ENCODE results near the gene UBASH3B. TPM values are rescaled to one million over a fixed set of nuclear protein-coding genes. Genes with fewer than 3 reads are reported as not detected.

UBASH3B gene
- total RNA-seq, 1 experiment from 2014 or later = 8.0 TPM

- no peak overlapping the region for H3K9ac ChIP-seq (ENCODE audit: extremely low read depth, insufficient read length, low read length)
- no peak overlapping the region for H3K23ac ChIP-seq (ENCODE audit: insufficient read length, low read depth, low read length)
- H3K79me2 ChIP-seq (ENCODE audit: insufficient read depth, low read length) = no peaks in the 10 kb centered on the region
- no CpG with 5 or more reads among the region's 1 CpG for WGBS (ENCODE audit: extremely low coverage, insufficient read length, low lambda C conversion rate)
- Mint-ChIP-seq H3K36me3 (ENCODE audit: insufficient read depth in 1 of 3, low read depth in 3 of 3) (peaks cover 6 to 19% (median 11%) of the 10 kb centered on the region in 3 experiments; a peak in 6 of 7 replicates), H3K4me1 (peaks cover 38 to 43% of the 10 kb centered on the region in 2 experiments), H3K27me3 (ENCODE audit: low read depth) (no peaks in the 10 kb centered on the region), H3K9me3 (peaks cover 12 to 15% of the 10 kb centered on the region in 2 experiments), H3K27ac (peak overlapping the region in 1 of 3 experiments; percentile 41; a peak in 2 of 7 replicates), H3K4me3 (no peak overlapping the region)
- H3K4me1 ChIP-seq (ENCODE audit: insufficient read depth, low read length) = peaks cover 6% of the 10 kb centered on the region
- H2AK5ac ChIP-seq (ENCODE audit: insufficient read length, low read length) = no peak overlapping the region
- no peak overlapping the region for H4K8ac ChIP-seq (replicated peaks; ENCODE audit: insufficient read length, low read depth, low read length)
- no peak overlapping the region for H3K27ac ChIP-seq (ENCODE audit: insufficient read length, low read depth, low read length)
- H3K18ac ChIP-seq (ENCODE audit: insufficient read length, low read depth, low read length) = no peak overlapping the region
- peak; percentile 57 for TF ChIP-seq CTCF (conservative IDR thresholded peaks at IDR 0.05)
- H2AFZ ChIP-seq (ENCODE audit: low read length) = no peak overlapping the region
- H3K4ac ChIP-seq (ENCODE audit: low read depth, low read length) = no peak overlapping the region
- H3K56ac ChIP-seq (ENCODE audit: insufficient read length, low read depth, low read length) = no peak overlapping the region
- H4K91ac ChIP-seq (ENCODE audit: insufficient read length, low read depth, low read length) = no peak overlapping the region
- H3K23me2 ChIP-seq (ENCODE audit: insufficient read length, low read depth, low read length, poor library complexity, severe bottlenecking) = peaks cover 5% of the 10 kb centered on the region
- no peak overlapping the region for H2BK5ac ChIP-seq (ENCODE audit: insufficient read length, low read length)
- H2BK20ac ChIP-seq (ENCODE audit: low read depth, low read length, poor library complexity, severe bottlenecking) = no peak overlapping the region
- H2BK15ac ChIP-seq (ENCODE audit: low read depth, low read length) = no peak overlapping the region
- no peak for DNase-seq
- H3K27me3 ChIP-seq (ENCODE audit: insufficient read depth, low read length) = no peaks in the 10 kb centered on the region
- no peak overlapping the region for H4K5ac ChIP-seq (ENCODE audit: insufficient read length, low read depth, low read length)
- no peak overlapping the region for H3K4me2 ChIP-seq (ENCODE audit: insufficient read depth, insufficient read length, low read length)
- no peaks in the 10 kb centered on the region for H4K20me1 ChIP-seq (ENCODE audit: control insufficient read depth, insufficient read depth, insufficient read length)
- H3T11ph ChIP-seq (ENCODE audit: low read length) = no peak overlapping the region
- no peak overlapping the region for H2BK120ac ChIP-seq (ENCODE audit: low read depth, low read length, poor library complexity, severe bottlenecking)
- no peaks in the 10 kb centered on the region for H3K79me1 ChIP-seq (ENCODE audit: insufficient read depth, low read depth, low read length, poor library complexity, severe bottlenecking)
- no peak overlapping the region for H2BK12ac ChIP-seq (ENCODE audit: insufficient read length, low read depth, low read length)
- H3K9me3 ChIP-seq (ENCODE audit: control insufficient read depth, low read depth, low read length) = peaks cover 2% of the 10 kb centered on the region
- no peak overlapping the region for H3K14ac ChIP-seq (ENCODE audit: insufficient read depth, low read length)
Observed at GRCh38 chr11:122814401-122814800, 158.9 kb downstream of the UBASH3B start.
